HL-60 (cell line): ENCODE results near the gene NENF.

Experiments
- DNase-seq, 2 experiments: peaks; one replicate each; pipeline ENCODE4 v3.0.0-alpha.2; 2010 to 2020; ENCODE audit warnings: low read depth in 1 of 2, low spot score in 1 of 2
- H3K27ac ChIP-seq: fragments of 250-450 bp; sonication (Bioruptor Pico); replicated peaks from 2 replicates; pipeline ENCODE4 v1.5.1; 2020; ENCODE audit warnings: mild to moderate bottlenecking, moderate library complexity
- H3K27me3 ChIP-seq: fragments of 250-450 bp; sonication (Bioruptor Pico); 2 replicates; pipeline ENCODE4 v1.5.1; 2021; ENCODE audit warnings: mild to moderate bottlenecking, moderate library complexity; ENCODE audit not compliant: insufficient read depth, poor library complexity, severe bottlenecking
- H3K4me3 ChIP-seq: replicated peaks from 2 replicates; pipeline ENCODE4 v1.5.1; 2011; ENCODE audit warnings: mild to moderate bottlenecking, control low read depth, low read length; ENCODE audit not compliant: insufficient read depth
- GABPA ChIP-seq: IDR thresholded peaks from 2 replicates; pipeline ENCODE4 v1.6.1; 2012; ENCODE audit warnings: low read depth
- POLR2AphosphoS5 ChIP-seq: IDR thresholded peaks from 2 replicates; pipeline ENCODE4 v1.6.1; 2012; ENCODE audit warnings: low read depth
- SPI1 ChIP-seq: IDR thresholded peaks from 2 replicates; pipeline ENCODE4 v1.6.1; 2012; ENCODE audit warnings: low read depth, mild to moderate bottlenecking, borderline replicate concordance
- TF ChIP-seq, protein P1 (sequence below): IDR thresholded peaks from one replicate; pipeline ENCODE4 v1.5.1; 2011; ENCODE audit warnings: low read length, control low read depth, inconsistent platforms; ENCODE audit not compliant: insufficient read depth
- TF ChIP-seq, protein P2 (sequence below): IDR thresholded peaks from 2 replicates; pipeline ENCODE4 v1.6.1; 2012; ENCODE audit warnings: low read depth; ENCODE audit not compliant: insufficient replicate concordance

The NENF gene

DNA sequence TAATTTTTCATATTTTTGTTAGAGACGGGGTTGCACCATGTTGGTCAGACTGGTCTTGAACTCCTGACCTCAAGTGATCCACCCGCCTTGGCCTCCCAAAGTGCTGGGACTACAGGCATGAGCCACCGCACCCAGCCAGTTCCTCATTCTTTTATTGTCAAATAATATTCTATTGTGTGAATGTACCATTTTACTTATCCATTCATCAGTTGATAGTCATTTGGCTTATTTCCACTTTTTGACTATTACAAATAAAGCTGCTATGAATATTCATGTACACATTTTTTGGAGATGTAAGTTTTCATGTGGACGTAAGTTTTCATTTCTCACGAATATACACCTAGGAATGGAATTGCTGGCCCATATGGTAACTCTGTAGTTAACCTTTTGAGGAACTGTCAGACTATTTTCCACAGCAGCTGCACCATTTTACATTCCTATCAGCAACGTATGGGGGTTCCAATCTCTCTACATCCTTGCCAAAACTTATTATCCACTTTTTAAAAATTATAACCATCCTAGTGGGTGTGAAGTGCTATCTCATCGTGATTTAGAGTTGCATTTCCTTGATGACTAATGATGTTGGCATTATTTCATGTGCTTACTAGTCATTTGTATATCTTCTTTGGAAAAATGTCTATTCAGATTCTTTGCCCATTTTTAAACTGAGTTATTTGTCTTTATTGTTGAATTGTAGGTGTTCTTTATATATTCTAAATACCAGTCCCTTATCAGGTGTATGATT, 30.7 kb upstream of the NENF start:
- TF ChIP-seq, protein P1, sequence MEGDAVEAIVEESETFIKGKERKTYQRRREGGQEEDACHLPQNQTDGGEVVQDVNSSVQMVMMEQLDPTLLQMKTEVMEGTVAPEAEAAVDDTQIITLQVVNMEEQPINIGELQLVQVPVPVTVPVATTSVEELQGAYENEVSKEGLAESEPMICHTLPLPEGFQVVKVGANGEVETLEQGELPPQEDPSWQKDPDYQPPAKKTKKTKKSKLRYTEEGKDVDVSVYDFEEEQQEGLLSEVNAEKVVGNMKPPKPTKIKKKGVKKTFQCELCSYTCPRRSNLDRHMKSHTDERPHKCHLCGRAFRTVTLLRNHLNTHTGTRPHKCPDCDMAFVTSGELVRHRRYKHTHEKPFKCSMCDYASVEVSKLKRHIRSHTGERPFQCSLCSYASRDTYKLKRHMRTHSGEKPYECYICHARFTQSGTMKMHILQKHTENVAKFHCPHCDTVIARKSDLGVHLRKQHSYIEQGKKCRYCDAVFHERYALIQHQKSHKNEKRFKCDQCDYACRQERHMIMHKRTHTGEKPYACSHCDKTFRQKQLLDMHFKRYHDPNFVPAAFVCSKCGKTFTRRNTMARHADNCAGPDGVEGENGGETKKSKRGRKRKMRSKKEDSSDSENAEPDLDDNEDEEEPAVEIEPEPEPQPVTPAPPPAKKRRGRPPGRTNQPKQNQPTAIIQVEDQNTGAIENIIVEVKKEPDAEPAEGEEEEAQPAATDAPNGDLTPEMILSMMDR = no peak
- TF ChIP-seq GABPA (no peak), SPI1 (no peak), POLR2AphosphoS5 (no peak)
- TF ChIP-seq, protein P2, sequence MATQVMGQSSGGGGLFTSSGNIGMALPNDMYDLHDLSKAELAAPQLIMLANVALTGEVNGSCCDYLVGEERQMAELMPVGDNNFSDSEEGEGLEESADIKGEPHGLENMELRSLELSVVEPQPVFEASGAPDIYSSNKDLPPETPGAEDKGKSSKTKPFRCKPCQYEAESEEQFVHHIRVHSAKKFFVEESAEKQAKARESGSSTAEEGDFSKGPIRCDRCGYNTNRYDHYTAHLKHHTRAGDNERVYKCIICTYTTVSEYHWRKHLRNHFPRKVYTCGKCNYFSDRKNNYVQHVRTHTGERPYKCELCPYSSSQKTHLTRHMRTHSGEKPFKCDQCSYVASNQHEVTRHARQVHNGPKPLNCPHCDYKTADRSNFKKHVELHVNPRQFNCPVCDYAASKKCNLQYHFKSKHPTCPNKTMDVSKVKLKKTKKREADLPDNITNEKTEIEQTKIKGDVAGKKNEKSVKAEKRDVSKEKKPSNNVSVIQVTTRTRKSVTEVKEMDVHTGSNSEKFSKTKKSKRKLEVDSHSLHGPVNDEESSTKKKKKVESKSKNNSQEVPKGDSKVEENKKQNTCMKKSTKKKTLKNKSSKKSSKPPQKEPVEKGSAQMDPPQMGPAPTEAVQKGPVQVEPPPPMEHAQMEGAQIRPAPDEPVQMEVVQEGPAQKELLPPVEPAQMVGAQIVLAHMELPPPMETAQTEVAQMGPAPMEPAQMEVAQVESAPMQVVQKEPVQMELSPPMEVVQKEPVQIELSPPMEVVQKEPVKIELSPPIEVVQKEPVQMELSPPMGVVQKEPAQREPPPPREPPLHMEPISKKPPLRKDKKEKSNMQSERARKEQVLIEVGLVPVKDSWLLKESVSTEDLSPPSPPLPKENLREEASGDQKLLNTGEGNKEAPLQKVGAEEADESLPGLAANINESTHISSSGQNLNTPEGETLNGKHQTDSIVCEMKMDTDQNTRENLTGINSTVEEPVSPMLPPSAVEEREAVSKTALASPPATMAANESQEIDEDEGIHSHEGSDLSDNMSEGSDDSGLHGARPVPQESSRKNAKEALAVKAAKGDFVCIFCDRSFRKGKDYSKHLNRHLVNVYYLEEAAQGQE = no peak
- no peak overlapping the region for H3K4me3 ChIP-seq
- H3K27me3 ChIP-seq = no peaks in the 10 kb centered on the region
- no peak overlapping the region for H3K27ac ChIP-seq
- DNase-seq = no peak

DNA sequence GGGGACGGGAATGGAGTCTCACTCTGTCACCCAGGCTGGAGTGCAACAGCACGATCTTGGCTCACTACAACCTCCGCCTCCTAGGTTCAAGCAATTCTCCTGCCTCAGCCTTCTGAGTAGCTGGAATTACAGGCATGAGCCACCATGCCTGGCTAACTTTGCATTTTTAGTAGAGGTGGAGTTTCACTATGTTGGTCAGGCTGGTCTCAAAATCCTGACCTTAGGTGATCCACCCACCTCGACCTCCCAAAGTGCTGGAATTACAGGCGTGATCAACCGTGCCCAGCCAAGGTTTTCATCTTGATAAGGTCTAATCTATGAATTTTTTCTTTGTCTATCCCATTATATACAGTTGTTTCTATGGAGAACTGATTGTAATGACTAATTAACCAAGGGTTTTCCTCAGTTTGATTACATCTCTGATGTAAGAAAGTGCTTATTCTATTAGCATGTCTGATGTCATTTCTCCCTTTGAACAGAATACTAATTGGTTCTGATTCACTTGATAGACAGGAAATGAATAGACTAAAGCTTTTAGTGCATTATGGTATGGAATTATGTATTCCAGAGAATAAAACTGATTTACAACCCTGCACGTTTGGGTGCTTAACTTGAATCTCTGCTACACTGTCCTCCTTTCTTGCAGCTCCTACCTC, 29.9 kb upstream of the NENF start:
- H3K27me3 ChIP-seq = no peaks in the 10 kb centered on the region
- no peak for TF ChIP-seq POLR2AphosphoS5
- no peak for TF ChIP-seq GABPA
- TF ChIP-seq, protein P2 = no peak
- TF ChIP-seq SPI1 = no peak
- TF ChIP-seq, protein P1 = no peak
- no peak for DNase-seq
- H3K4me3 ChIP-seq = no peak overlapping the region
- no peak overlapping the region for H3K27ac ChIP-seq

DNA sequence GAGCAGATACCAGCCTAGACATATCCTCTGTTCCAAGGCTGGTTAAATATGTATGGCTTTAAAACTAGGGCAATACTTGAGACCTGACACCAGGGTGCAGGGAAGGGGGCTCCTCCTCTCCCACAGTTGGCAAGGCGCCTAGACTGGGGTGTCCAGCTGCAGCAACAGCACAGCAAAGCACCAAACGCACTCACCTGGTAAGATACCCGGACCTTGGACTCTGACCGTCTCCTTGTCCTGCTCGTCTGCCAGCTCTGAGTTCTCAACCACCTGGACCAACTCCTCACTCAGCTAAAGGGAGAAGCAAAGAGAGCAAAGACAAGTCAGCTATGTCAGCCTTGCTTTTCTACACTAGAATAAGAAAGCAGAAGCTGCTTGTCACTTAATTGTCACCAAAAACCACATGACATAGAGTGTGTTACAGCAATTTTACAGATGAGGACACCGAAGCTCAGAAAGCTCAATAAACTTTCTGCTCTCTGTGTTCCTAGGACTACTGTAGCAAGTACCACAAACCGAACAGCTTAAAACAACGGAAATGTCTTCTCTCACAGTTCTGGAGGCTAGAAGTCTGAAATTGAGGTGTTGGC, 22.4 kb upstream of the NENF start:
- H3K27me3 ChIP-seq = no peaks in the 10 kb centered on the region
- peak overlapping the region; percentile 15 for H3K27ac ChIP-seq
- H3K4me3 ChIP-seq = no peak overlapping the region
- no peak for TF ChIP-seq GABPA
- TF ChIP-seq POLR2AphosphoS5 = no peak
- no peak; the same call in 1 of the 2 replicates for TF ChIP-seq SPI1
- TF ChIP-seq, protein P2 = no peak
- TF ChIP-seq, protein P1 = no peak
- peak in 1 of 2 experiments; percentile 64 for DNase-seq
